Right atrium auricular region (tissue), 2 donors: ENCODE measurements around the gene LFNG. TPM values are rescaled to one million over a fixed set of nuclear protein-coding genes. Genes with fewer than 3 reads are reported as not detected.

Source experiments
- DNase-seq: peaks from one replicate; pipeline ENCODE4 v3.0.0-alpha.2; 2019; ENCODE audit warnings: low spot score
- H3K27ac ChIP-seq, 2 donors: fragments of 200-600 bp; sonication (generic); 1 replicate in 1 of 2; 2 replicates in 1 of 2; pipeline ENCODE4 v1.5.1; 2016 to 2019
- H3K27me3 ChIP-seq, 2 donors: fragments of 200-600 bp; sonication (generic); one replicate each; pipeline versions ENCODE4 v1.5.1 to v1.6.0; 2017 to 2019
- H3K36me3 ChIP-seq: fragments of 200-600 bp; sonication (generic); one replicate; pipeline ENCODE4 v1.5.1; 2016
- H3K4me1 ChIP-seq, 2 donors: fragments of 200-600 bp; sonication (generic); one replicate each; pipeline versions ENCODE4 v1.5.1 to v1.6.0; 2017 to 2019
- H3K4me3 ChIP-seq, 2 donors: fragments of 200-600 bp; sonication (generic); 1 replicate in 1 of 2; 2 replicates in 1 of 2; pipeline ENCODE4 v1.5.1; 2017 to 2019; ENCODE audit warnings: mild to moderate bottlenecking in 1 of 2, moderate library complexity in 1 of 2
- H3K9me3 ChIP-seq, 2 donors: fragments of 200-600 bp; sonication (generic); one replicate each; pipeline ENCODE4 v1.5.1; 2019
- CTCF ChIP-seq, 2 donors: fragments of 200-600 bp; sonication (generic); IDR thresholded peaks; one replicate each; pipeline ENCODE4 v1.5.1; 2019; ENCODE audit warnings: antibody characterized with exemption in 2 of 2
- total RNA-seq, 2 donors: library from RNA; depleted of rRNA; stranded (reverse); fragments of >200 nt; gene quantifications; one replicate each; pipeline ENCODE4 v1.1.0, GENCODE V29; 2016

The LFNG gene
- total RNA-seq, 2 donors from 2014 or later, result 3.8 to 4.3 TPM

- peak overlapping the region in 1 of 2 donors; percentile 51 for H3K27ac ChIP-seq
- DNase-seq, result no peak
- H3K4me3 ChIP-seq, result no peak overlapping the region
These were observed 31.8 kb upstream of the LFNG start for GRCh38 chr7:2487586-2488271.

GRCh38 chr7:2488272-2488645 is 31.3 kb upstream of the LFNG start:
- Histone ChIP-seq H3K4me3 (no peak overlapping the region), H3K9me3 (peaks cover 0 to under 1% of the 10 kb centered on the region in 2 donors), H3K36me3 (no peaks in the 10 kb centered on the region), H3K27me3 (no peaks in the 10 kb centered on the region), H3K4me1 (peaks cover 0 to 42% of the 10 kb centered on the region in 2 donors), H3K27ac (peak overlapping the region; percentile 6 to 51)
- no peak for TF ChIP-seq CTCF (IDR thresholded peaks at IDR 0.05)
- peak; percentile 80 for DNase-seq

More at GRCh38 chr7:2487586-2488271, 31.8 kb upstream of the LFNG start:
- Histone ChIP-seq H3K36me3 (no peaks in the 10 kb centered on the region), H3K4me1 (peaks cover 0 to 36% of the 10 kb centered on the region in 2 donors), H3K27me3 (no peaks in the 10 kb centered on the region), H3K9me3 (peaks cover 4 to 5% of the 10 kb centered on the region in 2 donors)
- no peak for TF ChIP-seq CTCF (IDR thresholded peaks at IDR 0.05)

- Histone ChIP-seq H3K9me3 (no peaks in the 10 kb centered on the region), H3K27ac (peak overlapping the region; percentile 6 to 51), H3K4me1 (peaks cover 0 to 46% of the 10 kb centered on the region in 2 donors), H3K36me3 (no peaks in the 10 kb centered on the region), H3K4me3 (no peak overlapping the region), H3K27me3 (no peaks in the 10 kb centered on the region)
- no peak for DNase-seq
- TF ChIP-seq CTCF (IDR thresholded peaks at IDR 0.05), result no peak
These were observed 30.9 kb upstream of the LFNG start for GRCh38 chr7:2488681-2489080.

- Histone ChIP-seq H3K4me3 (no peak overlapping the region), H3K36me3 (no peaks in the 10 kb centered on the region), H3K27me3 (no peaks in the 10 kb centered on the region), H3K27ac (peak overlapping the region; percentile 29 to 65), H3K4me1 (peaks cover 0 to 57% of the 10 kb centered on the region in 2 donors), H3K9me3 (no peaks in the 10 kb centered on the region)
- no peak for TF ChIP-seq CTCF (IDR thresholded peaks at IDR 0.05)
- DNase-seq, result no peak
These were observed 29.4 kb upstream of the LFNG start for GRCh38 chr7:2490181-2490651.

GRCh38 chr7:2492038-2492437 is 27.5 kb upstream of the LFNG start:
- no peak for DNase-seq
- TF ChIP-seq CTCF (IDR thresholded peaks at IDR 0.05), result no peak
- Histone ChIP-seq H3K27ac (no peak overlapping the region), H3K4me3 (no peak overlapping the region), H3K27me3 (no peaks in the 10 kb centered on the region), H3K4me1 (peaks cover 0 to 57% of the 10 kb centered on the region in 2 donors), H3K9me3 (no peaks in the 10 kb centered on the region), H3K36me3 (no peaks in the 10 kb centered on the region)
